AG10803 (cell line): ENCODE data around the gene CHIC2.
A peak's percentile ranks its signal among the peaks of the same experiment; 100 is the strongest.

Source experiments
- DNase-seq: peaks from one replicate; pipeline ENCODE4 v3.0.0; 2010; ENCODE audit warnings: low read depth
- H3K4me3 ChIP-seq: 2 replicates; pipeline ENCODE4 v1.5.1; 2011; ENCODE audit warnings: mild to moderate bottlenecking, low read length, control low read depth
- TF ChIP-seq, protein P1 (sequence below): conservative IDR thresholded peaks from 2 replicates; pipeline ENCODE4 v1.5.1; 2011; ENCODE audit warnings: mild to moderate bottlenecking, low read length, control low read depth, inconsistent platforms

CHIC2 gene

DNA sequence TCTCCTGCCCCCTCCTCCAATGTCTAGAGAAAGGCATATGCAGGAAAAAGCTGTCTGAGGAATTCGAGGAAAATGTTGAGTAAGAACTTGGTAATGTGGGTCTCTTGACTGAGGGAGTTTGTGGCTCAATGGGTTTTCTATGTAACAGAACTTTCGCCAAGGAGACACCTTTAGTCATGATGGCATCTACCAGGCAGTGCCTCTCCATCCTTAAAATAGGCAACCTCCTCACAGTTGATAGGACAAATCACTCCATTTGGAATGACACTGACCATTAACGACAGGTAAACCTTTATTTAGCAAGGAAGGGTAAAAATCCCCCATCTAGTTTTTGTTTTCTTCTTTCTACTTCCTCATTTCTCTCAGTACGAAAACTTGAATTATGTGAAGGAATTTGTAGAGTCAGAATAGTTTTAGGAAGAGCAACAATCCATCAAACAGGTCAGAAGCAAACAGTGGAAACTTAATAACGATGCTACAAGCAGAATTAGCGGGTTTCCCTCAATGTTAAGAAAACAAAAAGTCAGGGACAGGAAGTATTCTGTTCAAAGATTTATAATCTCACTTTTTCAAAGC, 38.2 kb upstream of the CHIC2 start:
- no peak for DNase-seq
- TF ChIP-seq, protein P1, sequence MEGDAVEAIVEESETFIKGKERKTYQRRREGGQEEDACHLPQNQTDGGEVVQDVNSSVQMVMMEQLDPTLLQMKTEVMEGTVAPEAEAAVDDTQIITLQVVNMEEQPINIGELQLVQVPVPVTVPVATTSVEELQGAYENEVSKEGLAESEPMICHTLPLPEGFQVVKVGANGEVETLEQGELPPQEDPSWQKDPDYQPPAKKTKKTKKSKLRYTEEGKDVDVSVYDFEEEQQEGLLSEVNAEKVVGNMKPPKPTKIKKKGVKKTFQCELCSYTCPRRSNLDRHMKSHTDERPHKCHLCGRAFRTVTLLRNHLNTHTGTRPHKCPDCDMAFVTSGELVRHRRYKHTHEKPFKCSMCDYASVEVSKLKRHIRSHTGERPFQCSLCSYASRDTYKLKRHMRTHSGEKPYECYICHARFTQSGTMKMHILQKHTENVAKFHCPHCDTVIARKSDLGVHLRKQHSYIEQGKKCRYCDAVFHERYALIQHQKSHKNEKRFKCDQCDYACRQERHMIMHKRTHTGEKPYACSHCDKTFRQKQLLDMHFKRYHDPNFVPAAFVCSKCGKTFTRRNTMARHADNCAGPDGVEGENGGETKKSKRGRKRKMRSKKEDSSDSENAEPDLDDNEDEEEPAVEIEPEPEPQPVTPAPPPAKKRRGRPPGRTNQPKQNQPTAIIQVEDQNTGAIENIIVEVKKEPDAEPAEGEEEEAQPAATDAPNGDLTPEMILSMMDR: no peak
- no peak overlapping the region for H3K4me3 ChIP-seq

DNA sequence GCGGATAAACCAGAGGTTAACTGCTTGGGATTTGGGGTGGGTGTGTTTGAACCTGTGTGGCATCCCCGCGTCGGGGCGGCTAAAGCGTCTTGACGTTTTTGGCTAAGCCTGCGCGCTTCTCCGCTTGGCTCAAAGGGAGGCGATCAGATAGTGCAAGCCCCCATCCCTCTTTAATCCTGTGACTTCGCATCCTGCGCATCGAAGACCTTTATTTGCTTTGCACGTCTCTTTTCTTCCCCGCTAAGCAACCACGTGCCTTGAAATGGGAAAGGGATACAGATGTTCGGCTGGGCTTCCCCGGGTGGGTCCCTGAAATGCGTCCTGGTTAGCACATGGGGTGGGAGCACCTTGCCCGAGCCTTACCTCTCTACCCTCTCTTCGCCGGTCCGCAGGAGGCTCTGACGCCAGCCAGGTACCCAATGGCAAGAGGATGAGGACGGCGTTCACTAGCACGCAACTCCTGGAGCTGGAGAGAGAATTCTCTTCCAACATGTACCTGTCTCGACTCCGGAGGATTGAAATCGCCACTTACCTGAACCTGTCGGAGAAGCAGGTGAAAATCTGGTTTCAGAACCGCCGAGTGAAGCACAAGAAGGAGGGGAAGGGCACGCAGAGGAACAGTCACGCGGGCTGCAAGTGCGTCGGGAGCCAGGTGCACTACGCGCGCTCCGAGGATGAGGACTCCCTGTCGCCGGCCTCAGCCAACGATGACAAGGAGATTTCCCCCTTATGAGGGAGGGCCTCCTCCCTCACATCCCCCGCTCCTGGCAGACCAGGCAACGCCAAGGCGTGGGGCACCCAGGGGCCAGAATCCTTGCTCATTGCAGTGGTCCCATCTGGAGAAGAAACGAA, 37.0 kb upstream of the CHIC2 start:
- TF ChIP-seq, protein P1: no peak
- no peak for DNase-seq
- peak overlapping the region; percentile 49 for H3K4me3 ChIP-seq

DNA sequence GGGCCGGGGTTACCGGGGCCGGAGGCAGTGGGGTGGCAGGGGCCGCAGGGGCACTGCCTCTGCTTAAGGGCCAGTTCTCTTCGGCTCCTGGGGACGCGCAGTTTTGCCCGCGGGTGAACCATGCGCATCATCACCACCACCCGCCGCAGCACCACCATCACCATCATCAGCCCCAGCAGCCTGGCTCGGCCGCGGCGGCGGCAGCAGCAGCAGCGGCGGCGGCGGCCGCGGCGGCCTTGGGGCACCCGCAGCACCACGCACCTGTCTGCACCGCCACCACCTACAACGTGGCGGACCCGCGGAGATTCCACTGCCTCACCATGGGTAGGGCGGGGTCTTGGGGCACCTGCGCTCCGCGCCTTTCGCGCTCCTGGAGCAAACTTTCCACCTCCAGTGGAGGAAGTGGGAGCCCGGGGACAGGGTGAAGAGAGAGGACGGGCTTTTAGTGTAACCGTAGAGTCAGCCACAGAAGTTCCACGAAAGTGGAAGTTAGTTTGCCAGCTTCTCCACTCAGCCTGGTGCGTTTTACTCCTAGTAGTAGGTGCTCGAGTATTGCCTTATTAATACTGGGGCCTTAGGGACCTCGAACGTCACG, 36.3 kb upstream of the CHIC2 start:
- DNase-seq: no peak
- peak overlapping the region; percentile 49 for H3K4me3 ChIP-seq

DNA sequence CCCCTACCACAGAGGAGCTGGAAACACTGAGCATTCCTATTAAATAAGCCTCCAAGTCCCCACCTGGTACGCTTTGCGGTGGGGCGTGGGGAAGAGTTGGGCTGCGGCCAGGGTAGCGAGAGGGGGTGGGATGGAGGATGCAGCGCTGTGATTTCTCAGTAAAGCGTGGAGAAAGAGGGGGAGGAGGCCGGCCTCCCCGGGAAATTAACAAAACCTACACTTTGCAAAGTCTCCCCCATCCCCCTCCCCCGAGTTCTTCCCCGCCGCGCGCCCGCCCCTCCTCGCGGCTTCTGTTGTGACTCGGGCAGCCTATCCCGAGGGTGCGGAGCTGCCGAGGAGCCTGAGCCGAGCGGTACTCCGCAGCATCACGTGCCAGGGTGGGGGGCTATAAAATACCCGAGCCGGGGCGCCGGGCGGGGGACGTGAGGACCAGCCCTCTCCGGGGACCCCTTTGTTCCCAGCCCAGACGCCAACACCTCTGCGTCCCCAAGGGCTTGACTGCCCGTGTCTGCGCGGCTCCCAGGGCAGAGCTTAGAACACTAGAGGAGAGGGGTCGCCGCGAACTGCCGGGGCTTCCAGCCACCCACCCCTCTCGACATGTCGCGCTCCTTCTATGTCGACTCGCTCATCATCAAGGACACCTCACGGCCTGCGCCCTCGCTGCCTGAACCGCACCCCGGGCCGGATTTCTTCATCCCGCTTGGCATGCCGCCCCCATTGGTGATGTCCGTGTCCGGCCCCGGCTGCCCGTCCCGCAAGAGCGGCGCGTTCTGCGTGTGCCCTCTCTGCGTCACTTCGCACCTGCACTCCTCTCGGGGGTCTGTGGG, 35.6 kb upstream of the CHIC2 start, which contains the start of gene GSX2:
Gene GSX2, plus strand, starts transcription at position 416 of the 827 bp plus-strand sequence. Its CDS starts 182 bp downstream, at position 598.
- peak; percentile 28 for DNase-seq
- peak within 1 kb of the TSS; percentile 49 for H3K4me3 ChIP-seq
- TF ChIP-seq, protein P1: no peak

More for the DNA sequence above, 36.3 kb upstream of the CHIC2 start:
- TF ChIP-seq, protein P1: no peak

DNA sequence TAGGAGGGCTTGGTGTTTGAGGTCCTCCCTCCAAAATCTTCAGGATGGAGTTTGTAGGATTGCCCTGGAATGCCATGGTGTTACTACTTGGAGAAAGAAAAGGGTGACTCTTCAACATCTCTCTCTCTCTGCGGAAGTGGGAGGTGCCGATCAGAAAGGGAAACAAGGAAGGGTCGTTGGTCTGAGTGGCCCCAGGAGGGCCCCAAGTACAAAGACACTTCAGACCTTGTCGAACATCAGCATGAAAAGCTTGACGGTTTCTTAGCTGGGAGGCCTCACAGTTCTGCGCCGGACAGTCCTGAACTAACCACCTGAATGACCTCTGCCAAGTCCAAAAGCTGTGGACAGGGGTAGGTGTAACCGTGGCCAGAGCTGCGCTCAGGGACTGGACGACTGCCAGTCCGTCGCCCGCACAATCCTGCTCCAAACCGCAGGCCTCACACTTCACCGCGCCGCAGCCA, 34.9 kb upstream of the CHIC2 start:
- TF ChIP-seq, protein P1: no peak
- no peak overlapping the region for H3K4me3 ChIP-seq
- no peak for DNase-seq

DNA sequence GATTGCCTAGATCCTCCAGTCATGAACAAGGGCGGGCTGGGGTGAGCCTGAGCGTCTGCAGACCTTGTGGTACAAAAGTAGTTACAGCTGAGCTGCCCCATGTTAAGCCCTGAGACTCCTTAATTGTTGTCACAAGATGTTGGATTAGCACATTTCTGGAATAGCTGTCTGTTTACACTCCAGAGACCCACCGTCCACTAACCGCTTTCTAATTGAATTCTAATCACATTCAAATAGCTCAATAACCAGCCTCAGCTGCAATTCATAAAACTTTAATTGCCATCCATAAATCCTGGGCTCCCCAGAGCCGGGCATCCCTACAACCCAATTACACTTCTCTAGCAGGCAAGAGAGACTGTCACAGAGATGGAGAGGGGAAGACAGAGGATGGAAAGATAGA, 34.0 kb upstream of the CHIC2 start:
- peak; percentile 55 for DNase-seq
- no peak overlapping the region for H3K4me3 ChIP-seq
- TF ChIP-seq, protein P1: no peak
